GM12892 (cell line): ENCODE results near the gene CHERP.

ENCODE experiments used
- POLR2A ChIP-seq: IDR thresholded peaks from 2 replicates; pipeline ENCODE4 v1.6.1; 2011; ENCODE audit warnings: low read depth, low read length, control low read depth
- POLR2AphosphoS5 ChIP-seq: IDR thresholded peaks from 2 replicates; pipeline ENCODE4 v1.6.1; 2011; ENCODE audit warnings: low read depth, low read length, control low read depth
- TAF1 ChIP-seq: IDR thresholded peaks from 2 replicates; pipeline ENCODE4 v1.6.1; 2011; ENCODE audit warnings: low read depth, mild to moderate bottlenecking, control low read depth, low read length, borderline replicate concordance

DNA sequence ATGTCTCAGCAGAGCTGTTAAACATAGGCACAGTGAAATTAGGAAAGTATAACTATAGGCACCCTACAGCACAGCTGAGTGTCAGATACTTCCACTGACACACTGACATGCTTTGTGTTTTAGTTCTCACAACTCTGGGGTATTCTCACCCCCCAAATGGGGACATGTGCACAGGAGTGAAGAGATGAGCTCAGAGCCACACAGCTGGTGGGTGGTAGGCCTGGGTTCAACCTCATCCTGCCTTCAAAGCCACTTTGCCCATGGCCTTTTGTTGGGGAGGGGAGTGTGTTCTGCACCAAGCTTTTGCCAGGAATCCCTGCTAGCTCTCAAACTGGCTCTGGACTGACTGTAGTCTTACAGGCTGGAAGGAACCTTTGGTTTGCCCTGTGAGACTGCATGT is 31.7 kb upstream of the CHERP start:
- TF ChIP-seq POLR2AphosphoS5 = no peak
- no peak for TF ChIP-seq TAF1
- TF ChIP-seq POLR2A = no peak
